D721Med (cell line): ENCODE measurements around the gene ATP6V0E2.

Source experiments
- DNase-seq: peaks from one replicate; pipeline ENCODE4 v3.0.0; 2011; ENCODE audit warnings: low spot score; ENCODE audit not compliant: insufficient read length
- FAIRE-seq: peaks from 2 replicates; lab custom pipeline; 2011; peaks lifted over from hg19 to GRCh38; lab: Jason Lieb, UNC
- TF ChIP-seq, protein P1 (sequence below): IDR thresholded peaks from 2 replicates; pipeline ENCODE4 v1.5.1; 2012; ENCODE audit warnings: mild to moderate bottlenecking, control low read depth; ENCODE audit not compliant: insufficient read depth; ENCODE audit errors: missing control alignments

Gene ATP6V0E2

DNA sequence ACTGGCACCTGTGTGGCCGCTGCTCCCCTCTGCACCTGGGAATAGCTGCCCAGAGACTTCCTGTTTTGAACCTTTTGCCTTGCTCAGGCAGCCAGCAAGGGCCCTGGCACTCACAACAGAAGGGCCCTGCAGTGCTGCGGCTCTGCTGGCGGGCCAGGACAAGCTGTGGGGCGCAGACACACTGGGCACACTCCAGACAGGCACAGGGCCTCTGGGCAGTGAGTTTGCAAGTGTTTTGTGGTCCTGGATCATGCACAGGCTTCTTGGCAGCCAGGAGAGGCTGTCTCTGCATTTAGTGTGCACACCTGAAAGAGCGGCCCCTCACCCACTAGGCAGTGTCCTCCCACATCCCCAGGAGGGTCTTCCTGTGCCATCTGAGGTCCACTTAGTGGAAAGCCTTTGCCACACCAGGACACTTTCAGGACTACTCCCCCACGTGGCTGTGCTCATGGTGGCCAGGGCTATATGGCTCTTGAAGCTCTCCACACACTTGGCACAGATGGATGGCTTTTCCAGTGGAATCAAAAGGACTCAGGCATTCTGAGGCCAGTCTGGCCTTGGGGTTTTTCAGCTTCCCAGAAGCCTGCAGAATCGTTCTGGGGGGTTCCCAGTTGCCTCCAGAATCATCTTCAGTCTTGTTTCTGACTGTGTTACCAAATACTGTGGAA is 5.0 kb upstream of the ATP6V0E2 start:
- TF ChIP-seq, protein P1, sequence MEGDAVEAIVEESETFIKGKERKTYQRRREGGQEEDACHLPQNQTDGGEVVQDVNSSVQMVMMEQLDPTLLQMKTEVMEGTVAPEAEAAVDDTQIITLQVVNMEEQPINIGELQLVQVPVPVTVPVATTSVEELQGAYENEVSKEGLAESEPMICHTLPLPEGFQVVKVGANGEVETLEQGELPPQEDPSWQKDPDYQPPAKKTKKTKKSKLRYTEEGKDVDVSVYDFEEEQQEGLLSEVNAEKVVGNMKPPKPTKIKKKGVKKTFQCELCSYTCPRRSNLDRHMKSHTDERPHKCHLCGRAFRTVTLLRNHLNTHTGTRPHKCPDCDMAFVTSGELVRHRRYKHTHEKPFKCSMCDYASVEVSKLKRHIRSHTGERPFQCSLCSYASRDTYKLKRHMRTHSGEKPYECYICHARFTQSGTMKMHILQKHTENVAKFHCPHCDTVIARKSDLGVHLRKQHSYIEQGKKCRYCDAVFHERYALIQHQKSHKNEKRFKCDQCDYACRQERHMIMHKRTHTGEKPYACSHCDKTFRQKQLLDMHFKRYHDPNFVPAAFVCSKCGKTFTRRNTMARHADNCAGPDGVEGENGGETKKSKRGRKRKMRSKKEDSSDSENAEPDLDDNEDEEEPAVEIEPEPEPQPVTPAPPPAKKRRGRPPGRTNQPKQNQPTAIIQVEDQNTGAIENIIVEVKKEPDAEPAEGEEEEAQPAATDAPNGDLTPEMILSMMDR: no peak
- FAIRE-seq: no peak
- DNase-seq: no peak

DNA sequence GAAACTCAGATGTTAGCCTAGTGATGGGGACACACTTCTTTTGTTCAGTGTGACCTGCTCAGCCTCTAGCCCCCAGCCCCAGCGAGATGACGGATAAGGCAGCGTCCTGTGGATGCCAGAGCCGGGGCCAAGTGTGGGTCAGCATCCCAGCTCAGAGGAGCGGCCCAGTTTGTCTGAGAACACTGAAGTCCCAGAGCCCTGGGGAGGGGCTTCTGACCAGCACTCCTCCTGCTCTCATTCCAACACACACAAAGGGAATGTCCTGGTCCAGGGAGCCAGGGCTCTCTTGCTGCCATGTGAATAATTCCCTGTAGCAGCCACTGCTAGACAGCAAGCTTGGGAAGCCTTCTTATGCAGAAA is 4.5 kb upstream of the ATP6V0E2 start:
- FAIRE-seq: no peak
- no peak for DNase-seq

GRCh38 chr7:149869867-149870266 is 3.9 kb upstream of the ATP6V0E2 start:
- FAIRE-seq (no peak), DNase-seq (no peak)
- TF ChIP-seq, protein P1: no peak

More for the DNA sequence above, 4.5 kb upstream of the ATP6V0E2 start:
- TF ChIP-seq, protein P1: no peak

- no peak for DNase-seq
- no peak for FAIRE-seq
- TF ChIP-seq, protein P1: no peak
Observed at GRCh38 chr7:149870274-149870673, 3.5 kb upstream of the ATP6V0E2 start.

GRCh38 chr7:149870701-149871483 is 2.9 kb upstream of the ATP6V0E2 start:
- DNase-seq (no peak), FAIRE-seq (no peak)
- TF ChIP-seq, protein P1: no peak

GRCh38 chr7:149871576-149871975 is 2.2 kb upstream of the ATP6V0E2 start:
- DNase-seq: no peak
- TF ChIP-seq, protein P1: no peak
- no peak for FAIRE-seq
